ENCODE measurements around the gene SAP30BP. TPM values are rescaled to one million over a fixed set of nuclear protein-coding genes. Genes with fewer than 3 reads are reported as not detected.
A peak's percentile ranks its signal among the peaks of the same experiment; 100 is the strongest.

The SAP30BP gene
- polyA plus RNA-seq, 1 donor (not counting 4 experiments of a cell fraction or from before 2014, with no cell fraction given): 99.0 TPM

GRCh38 chr17:75624714-75625345 lies 42.3 kb upstream of the SAP30BP start:
- no peaks in the 10 kb centered on the region for H3K79me2 ChIP-seq (ENCODE audit: control insufficient read depth, insufficient read depth, low read length)
- no peaks in the 10 kb centered on the region for H3K9me3 ChIP-seq (ENCODE audit: control insufficient read depth, low read depth, low read length)
- no peak overlapping the region for H3K27ac ChIP-seq (ENCODE audit: control insufficient read depth, insufficient read depth, low read length)
- DNase-seq (ENCODE audit: low read depth, low spot score): no peak
- H2AFZ ChIP-seq (ENCODE audit: control insufficient read depth, low read length): no peak overlapping the region
- peaks cover 5% of the 10 kb centered on the region for H3K27me3 ChIP-seq (ENCODE audit: control insufficient read depth, extremely low read depth, insufficient read depth, low read length)
- H3K4me3 ChIP-seq (ENCODE audit: control insufficient read depth in 2 of 3, extremely low read depth in 1 of 3, insufficient read depth in 2 of 3, low read depth in 1 of 3, low read length in 3 of 3): no peak overlapping the region
- H3K36me3 ChIP-seq (ENCODE audit: control insufficient read depth in 2 of 2, extremely low read depth in 1 of 2, insufficient read depth in 2 of 2, low read length in 2 of 2): peaks cover 5 to 11% of the 10 kb centered on the region in 2 experiments
- FAIRE-seq: no peak
- no peaks in the 10 kb centered on the region for H3K4me1 ChIP-seq (ENCODE audit: control insufficient read depth, extremely low read depth, insufficient read depth, low read length)
- dilution Hi-C loops (cut with MboI; ENCODE audit: extremely low pct_ligation_motif_present, low sequenced_read_pairs): no loop called here
- H3K4me2 ChIP-seq (ENCODE audit: control insufficient read depth, extremely low read depth, insufficient read depth, low read depth, low read length): no peak overlapping the region
- H4K20me1 ChIP-seq (ENCODE audit: control insufficient read depth, extremely low read depth, insufficient read depth, low read length): no peaks in the 10 kb centered on the region
- H3K9me1 ChIP-seq (ENCODE audit: control insufficient read depth, extremely low read depth, insufficient read depth, low read length): no peaks in the 10 kb centered on the region
- H3K9ac ChIP-seq (ENCODE audit: control insufficient read depth, extremely low read depth, insufficient read depth, low read length): no peak overlapping the region
- no peak for TF ChIP-seq CTCF (optimal IDR thresholded peaks at IDR 0.05 in 1 of 3, IDR thresholded peaks at IDR 0.05 in 1 of 3, conservative IDR thresholded peaks at IDR 0.05 in 1 of 3; ENCODE audit: extremely low read depth in 1 of 3, insufficient read depth in 2 of 3, low read length in 3 of 3)
- TF ChIP-seq EZH2 (IDR thresholded peaks at IDR 0.05; ENCODE audit: low read length): no peak

GRCh38 chr17:75625813-75626486 lies 41.2 kb upstream of the SAP30BP start:
- Histone ChIP-seq H3K4me1 (ENCODE audit: control insufficient read depth, extremely low read depth, insufficient read depth, low read length) (no peaks in the 10 kb centered on the region), H3K9me3 (ENCODE audit: control insufficient read depth, low read depth, low read length) (no peaks in the 10 kb centered on the region), H3K36me3 (ENCODE audit: control insufficient read depth in 2 of 2, extremely low read depth in 1 of 2, insufficient read depth in 2 of 2, low read length in 2 of 2) (peaks cover 6 to 11% of the 10 kb centered on the region in 2 experiments), H4K20me1 (ENCODE audit: control insufficient read depth, extremely low read depth, insufficient read depth, low read length) (no peaks in the 10 kb centered on the region), H3K27ac (ENCODE audit: control insufficient read depth, insufficient read depth, low read length) (no peak overlapping the region), H3K27me3 (ENCODE audit: control insufficient read depth, extremely low read depth, insufficient read depth, low read length) (peaks cover 3% of the 10 kb centered on the region), H3K9ac (ENCODE audit: control insufficient read depth, extremely low read depth, insufficient read depth, low read length) (no peak overlapping the region), H3K4me3 (ENCODE audit: control insufficient read depth in 2 of 3, extremely low read depth in 1 of 3, insufficient read depth in 2 of 3, low read depth in 1 of 3, low read length in 3 of 3) (no peak overlapping the region), H3K79me2 (ENCODE audit: control insufficient read depth, insufficient read depth, low read length) (no peaks in the 10 kb centered on the region), H3K9me1 (ENCODE audit: control insufficient read depth, extremely low read depth, insufficient read depth, low read length) (no peaks in the 10 kb centered on the region), H2AFZ (ENCODE audit: control insufficient read depth, low read length) (no peak overlapping the region), H3K4me2 (ENCODE audit: control insufficient read depth, extremely low read depth, insufficient read depth, low read depth, low read length) (no peak overlapping the region)
- TF ChIP-seq EZH2 (IDR thresholded peaks at IDR 0.05; ENCODE audit: low read length) (no peak), CTCF (optimal IDR thresholded peaks at IDR 0.05 in 1 of 3, IDR thresholded peaks at IDR 0.05 in 1 of 3, conservative IDR thresholded peaks at IDR 0.05 in 1 of 3; ENCODE audit: extremely low read depth in 1 of 3, insufficient read depth in 2 of 3, low read length in 3 of 3) (peak; percentile 53 to 80 (median 68))
- DNase-seq (ENCODE audit: low read depth, low spot score): no peak
- no peak for FAIRE-seq
- dilution Hi-C loops (cut with MboI; ENCODE audit: extremely low pct_ligation_motif_present, low sequenced_read_pairs): no loop called here

Measured in keratinocyte (primary cell).